T-helper 2 cell (primary cell): ENCODE measurements around the gene KLF15.

Source experiments
- DNase-seq, 5 experiments: peaks; one replicate each; pipeline versions ENCODE4 v3.0.0 to v3.0.0-alpha.2; 2012 to 2022

Gene KLF15

DNA sequence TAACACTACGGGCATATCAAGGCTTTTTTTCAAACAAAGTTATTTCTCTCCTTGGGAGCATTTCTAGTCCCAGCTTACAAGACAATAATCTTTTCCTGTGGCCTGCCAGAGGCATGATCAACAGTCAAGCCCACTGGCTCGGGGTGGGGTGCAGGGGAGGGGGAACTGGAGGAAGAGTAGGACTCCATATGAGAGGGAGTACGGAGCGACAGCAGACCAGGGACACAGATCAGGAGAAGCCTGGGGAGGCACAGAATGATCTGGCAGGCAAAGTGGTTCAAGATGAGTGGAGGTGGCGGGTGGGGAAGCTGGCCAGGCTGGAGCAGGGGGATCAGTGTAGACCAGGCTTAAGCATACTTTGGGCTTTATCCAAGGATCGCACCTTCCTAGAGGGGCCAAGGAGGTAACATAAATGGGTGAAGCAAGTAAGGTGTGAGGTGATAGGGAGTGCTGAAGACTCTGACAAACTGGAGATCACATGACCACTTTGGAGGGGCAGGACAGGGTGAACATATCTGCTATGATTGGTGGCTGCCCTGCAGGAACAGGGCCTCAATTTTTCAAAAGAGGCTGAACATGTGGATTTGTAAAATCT is 37.4 kb downstream of the KLF15 start:
- no peak for DNase-seq

DNA sequence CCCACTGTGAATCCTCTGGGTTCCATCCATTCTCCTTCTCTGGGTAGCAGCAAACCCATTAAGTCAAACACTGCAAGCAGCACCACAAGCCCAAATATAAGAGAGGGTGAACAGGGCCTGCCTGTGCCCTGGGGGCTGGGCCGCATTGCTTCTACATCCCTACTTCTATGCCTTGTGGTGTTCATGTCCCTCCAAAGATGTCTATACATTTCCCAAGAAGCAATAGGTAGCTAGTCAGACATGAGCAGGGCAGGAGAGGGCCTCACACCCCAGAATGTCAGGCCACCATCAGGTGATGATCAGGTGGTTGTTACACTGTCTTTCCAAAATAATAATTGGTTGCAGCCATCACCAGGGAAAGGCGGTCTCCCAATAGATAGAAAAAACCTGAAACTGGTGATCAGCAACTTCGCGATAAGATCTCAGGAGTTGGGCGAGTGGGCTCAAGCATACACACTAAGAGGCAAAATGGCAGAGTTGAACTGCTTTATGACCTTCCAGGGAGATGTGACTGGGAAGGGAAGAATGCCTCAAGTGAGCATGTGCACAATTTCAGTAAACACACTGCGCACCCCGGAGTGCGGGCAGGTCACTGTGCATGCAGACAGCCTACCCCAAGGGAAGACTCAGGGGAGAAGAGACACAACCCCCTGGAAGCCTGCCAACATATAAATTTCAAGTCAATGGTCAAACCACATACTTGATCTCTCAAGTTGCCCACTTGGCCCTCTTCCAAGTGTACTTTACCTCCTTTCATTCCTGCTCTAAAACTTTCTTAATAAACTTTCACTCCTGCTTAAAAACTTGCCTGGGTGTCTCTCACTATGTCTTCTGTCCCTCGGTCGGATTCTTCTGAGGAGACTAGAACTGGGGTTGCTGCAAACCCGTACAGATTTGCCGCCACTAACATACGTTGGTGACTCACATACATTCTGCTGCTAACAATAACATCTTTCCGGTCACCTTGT is 39.9 kb downstream of the KLF15 start:
- DNase-seq: no peak

DNA sequence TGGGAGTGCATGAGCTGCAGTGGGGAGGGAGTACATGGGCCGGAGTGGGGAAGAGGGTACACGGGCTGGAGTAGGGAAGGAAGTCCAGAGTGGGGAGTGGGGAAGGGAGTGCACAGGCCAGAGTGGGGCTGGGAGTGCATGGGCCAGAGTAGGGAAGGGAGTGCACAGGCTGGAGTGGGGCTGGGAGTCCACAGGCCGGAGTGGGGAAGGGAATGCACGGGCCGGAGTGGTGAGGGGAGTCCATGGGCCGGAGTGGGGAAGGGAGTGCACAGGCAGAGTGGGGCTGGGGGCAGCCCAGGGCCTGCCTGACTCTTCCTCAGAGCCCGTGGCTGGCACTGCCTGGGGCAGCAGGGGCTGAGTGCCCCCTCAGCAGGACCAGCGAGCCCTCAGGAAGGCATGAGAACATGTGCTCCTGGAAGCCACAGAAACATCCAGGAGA is 40.7 kb downstream of the KLF15 start:
- DNase-seq: no peak

DNA sequence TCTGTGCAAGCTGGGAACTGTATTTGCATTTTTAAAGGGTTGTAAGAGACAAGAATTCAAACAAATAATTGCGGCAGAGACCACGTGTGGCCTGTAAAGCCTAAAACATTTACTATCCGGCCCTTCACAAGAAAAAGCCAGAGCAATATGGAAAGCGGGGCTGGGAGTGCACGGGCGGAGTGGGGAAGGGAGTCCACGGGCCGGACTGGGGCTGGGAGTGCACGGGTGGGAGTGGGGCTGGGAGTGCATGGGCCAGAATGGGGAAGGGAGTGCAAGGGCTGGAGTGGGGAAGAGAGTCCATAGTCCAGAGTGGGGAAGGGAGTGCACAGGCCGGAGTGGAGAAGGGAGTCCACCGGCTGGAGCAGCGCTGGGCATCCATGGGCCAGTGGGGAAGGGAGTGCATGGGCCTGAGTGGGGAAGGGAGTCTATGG is 41.2 kb downstream of the KLF15 start:
- DNase-seq: no peak

DNA sequence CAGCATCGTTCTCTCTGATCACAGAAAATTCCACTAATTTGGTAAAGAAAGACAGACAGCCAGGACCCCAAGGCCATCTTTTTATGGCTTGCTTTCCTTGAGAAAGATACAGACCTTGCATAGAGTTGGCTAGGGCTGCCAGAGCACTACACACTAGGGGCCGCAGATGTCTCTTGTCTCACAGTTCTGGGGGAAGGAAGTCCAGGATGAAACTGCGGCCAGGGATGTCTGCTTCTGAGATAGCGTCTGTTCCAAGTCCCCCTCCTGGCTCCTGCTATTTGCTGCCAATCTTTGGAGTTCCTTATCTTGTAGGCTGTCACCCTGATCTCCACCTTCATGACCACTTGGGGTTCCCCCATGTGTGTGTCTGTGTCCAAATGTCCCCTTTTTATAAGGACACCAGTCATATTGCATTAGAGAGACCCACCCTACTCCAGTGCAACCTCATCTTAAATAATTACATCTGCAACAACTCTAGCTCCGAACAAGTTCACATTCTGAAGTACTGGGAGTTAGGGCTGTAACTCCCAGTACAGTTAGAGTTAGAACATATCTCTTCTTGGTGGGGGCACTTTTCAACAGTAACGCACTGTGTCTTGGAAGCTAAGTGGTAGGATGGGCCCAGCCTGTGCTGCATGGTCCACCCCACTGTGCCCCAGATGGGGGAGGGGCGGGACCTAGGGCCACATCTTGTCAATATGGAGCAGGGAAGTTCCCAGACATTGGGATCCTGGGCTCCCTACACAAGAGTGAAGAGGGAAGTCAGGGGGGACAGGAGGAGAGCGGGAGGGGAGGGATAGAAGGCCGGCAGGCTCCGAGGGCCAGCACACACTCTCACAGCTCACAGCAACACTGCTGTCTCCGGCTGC is 42.2 kb downstream of the KLF15 start:
- DNase-seq: no peak

DNA sequence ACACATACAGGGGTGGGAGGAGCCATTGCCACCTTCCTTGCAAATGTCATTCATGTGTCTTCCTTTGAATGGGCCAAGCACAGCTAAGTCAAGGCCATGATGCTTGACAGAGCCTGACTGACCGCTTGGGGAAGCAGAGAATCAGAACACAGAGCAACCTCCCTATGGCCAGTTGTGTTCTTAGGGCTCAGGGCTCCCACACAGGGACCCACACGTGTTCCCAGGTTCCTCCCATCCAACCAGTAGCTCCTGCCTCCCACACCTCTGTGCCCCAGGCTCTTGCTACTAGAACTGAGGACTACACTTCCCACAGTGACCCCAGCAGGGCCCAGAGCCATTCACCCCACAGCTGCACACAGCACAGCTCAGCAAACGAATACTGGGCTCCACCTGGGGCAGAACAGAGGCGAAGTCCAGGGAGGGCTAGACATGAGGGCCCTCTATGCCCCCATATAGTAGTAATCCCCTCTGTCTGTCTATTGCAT is 42.9 kb downstream of the KLF15 start:
- no peak for DNase-seq

DNA sequence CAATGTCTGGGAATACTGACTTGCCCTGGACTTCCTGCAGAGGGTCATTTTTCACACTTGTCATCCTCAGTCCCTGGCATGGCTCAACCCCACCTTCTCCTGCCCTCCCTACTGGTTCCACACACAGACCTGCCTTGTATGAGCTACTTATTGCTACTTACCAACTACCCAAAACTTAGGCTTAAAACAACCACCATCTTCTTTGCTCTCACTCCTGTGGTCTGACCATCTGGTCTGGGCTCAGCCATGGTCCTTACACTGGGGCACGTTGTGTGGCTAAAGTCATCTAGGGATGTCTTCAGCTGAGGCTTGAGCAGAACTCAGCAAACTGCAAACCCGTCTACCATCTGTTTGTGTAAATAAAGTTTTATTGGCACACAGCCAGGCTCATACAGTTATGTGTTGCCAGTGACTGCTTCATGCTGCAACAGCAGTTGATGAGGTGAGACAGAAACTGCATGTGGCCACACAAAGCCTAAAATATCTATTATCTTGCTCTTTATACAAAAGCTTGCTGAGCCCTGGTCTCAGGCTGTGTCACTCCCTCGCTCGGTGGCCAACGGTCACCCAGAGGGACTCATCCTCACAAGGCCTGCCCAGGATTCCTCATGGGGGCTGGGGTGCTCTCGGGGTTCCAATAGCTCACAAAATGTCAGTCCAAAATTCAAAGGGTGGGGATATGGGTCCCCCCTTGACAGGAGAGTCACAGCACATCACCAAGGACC is 43.5 kb downstream of the KLF15 start:
- no peak for DNase-seq

DNA sequence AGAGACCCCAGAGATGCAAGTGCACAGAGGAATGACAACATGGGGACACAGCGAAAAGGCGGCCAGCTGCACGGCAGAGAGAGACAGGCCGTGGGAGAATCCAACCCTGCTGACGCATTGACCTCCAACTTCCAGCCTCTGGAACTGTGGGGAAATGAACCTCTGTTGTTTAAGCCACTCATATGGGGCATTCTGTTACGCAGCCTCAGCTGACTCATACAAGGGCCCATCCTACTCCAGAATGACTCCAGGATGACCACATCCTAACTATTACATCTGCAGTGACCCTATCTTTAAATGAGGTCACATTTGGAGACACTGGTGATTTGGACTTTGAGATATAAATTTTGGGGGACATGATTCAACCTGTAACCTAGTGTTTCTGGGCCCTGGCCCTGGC is 44.0 kb downstream of the KLF15 start:
- DNase-seq: no peak

DNA sequence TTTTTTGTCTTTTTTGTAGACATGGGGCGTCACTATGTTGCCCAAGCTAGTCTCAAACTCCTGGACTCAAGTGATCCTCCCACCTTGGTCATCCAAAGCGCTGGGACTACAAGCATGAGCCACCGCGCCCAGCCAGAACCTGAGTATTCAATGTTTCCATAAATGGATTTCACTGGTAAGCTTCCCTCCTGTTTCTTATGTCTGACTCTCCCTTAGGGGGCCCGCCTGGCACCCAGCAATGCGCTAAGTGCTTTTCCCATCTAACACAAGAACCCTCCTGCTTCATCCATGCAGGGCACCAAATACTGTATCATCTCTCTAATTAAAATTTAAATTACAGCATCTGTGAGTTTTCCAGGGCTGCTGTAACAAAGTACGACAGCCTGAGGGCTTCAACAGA is 44.9 kb downstream of the KLF15 start:
- no peak for DNase-seq

DNA sequence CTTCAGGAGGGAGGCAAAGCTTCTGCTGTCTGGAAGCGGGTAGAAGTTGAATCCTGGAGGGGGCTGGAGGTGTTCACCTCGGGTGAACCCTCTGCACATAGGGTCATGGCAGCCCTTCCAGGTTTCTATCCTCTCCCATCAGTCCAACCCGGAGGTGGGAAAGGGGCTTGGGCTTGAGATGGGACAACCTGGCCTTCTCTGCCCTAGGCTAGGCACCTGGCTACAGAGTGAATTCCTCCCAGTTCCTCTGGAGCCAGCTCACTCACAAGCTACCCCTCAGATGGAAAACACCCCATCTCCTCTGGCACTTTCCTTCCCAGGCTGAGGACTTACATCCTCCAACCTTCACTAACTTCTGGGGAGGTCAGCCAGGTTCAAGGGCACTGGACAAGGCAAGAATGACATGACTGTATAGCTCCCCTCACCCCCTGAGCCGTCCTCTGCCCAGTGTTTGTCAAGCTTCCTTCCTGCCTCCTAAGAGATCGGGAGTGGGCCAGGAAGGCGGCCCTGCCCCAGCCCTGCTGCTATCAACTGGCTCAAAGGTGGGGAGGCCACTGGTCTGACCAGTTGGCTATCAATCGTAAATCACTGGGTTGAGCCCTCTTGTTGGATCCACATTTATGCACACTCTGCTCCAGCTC is 45.8 kb downstream of the KLF15 start:
- no peak for DNase-seq

DNA sequence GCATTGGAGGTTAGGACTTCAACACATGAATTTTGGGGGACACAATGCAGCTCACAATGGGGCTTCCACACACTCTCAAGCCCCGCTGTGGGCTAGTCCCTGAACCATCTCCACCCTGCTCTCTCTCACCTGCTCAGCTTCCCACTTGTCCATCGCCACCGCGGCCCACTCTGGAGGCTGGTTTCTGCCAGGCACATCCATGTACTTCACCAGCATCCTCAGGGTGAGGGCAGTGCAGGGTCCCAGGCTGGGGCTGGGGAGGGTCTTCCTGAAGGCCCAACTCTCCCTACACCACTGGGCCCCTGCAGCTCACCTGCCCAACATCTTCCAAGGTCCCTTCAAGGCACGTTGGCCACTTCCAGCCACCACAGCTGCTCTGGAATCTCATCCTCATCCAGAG is 46.4 kb downstream of the KLF15 start:
- DNase-seq: no peak

DNA sequence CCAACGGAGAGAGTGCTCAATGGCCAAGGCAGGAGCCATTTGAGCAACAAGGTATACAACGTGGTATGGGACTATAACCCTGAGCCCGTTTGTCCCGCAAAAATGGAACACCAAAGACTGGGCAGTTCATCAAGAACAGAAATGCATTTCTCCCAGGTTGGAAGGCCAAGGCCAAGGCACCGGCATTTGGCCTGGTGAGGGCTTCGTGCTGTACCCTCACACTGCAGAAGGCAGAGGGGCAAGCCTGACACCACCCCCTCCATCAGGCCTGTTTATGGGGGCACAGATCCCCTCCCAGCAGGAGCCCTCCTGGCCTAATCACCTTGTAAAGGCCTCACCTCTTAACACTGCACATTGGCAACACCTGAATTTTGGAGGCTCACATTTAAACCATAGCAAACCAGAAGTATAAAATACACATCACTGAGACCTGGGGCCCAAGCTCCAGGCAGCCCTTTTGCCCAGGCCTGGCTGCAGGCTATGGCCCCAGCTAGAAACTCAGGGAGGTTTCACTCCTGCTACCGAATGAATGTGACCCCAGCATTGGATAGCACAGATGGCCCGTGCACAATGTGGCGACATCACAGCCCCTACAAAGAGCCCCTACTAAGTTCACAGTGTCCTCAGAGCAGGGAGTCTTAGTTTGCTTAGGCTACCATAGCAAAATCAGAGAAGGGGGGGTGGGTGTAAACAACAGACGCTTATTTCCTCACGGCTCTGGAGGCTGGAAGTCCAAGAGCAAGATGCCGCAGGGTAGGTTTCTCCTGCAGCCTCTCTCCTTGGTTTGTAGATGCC is 47.1 kb downstream of the KLF15 start:
- no peak for DNase-seq

DNA sequence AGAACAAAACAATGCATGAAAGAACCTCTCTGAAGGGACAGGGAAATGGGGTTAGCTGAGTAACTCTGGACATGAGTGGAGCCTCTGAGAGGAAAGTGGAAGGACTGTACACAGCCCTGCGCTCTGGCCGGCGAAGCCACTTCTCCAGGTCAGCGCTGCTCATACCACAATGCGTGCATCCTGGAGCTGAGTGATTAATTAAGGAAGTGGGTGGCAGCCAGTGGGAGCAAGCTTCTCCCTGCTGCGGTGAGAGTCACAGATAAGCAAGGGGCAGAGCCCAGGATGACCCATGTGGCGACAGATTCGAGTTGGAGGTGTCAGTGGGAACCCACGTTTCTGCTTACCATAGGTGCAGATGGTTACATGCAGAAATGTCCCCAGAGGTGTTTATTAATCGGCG is 48.0 kb downstream of the KLF15 start:
- no peak for DNase-seq

DNA sequence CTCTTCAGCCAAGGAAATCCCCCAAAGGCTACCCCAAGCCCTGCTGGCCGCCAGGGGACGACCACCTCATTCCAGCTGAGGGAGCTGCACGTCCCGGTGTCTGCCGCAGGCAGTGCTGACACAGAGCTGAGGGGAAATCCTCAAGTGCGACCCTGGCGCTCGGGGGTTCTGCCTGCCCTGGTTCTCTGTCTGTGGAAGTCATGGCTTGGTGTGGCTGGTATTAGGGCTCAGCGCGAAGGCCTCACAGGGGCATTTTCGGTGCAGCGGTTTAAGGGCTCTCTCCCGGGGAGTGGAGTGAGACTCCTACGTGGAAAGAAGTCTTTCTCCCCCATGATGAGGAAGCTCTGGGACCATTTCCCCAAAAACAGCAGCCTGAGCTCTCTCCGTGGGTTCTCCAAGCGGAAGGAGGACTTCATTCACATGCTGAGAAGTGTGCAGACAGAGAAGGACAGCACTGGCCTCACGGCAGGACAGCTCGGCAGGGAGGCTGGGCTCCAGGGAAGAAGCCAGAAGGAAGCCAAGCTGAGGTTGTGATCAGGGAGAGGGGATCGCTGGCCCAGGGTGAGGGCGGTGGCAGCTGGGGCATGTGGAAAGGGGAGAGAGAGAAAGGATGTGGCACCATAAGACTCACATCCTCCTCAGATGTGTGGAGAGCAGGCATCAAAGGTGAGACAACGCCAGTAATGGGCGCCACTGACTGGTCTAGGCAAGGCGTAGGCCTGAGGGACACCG is 48.6 kb downstream of the KLF15 start:
- no peak for DNase-seq

DNA sequence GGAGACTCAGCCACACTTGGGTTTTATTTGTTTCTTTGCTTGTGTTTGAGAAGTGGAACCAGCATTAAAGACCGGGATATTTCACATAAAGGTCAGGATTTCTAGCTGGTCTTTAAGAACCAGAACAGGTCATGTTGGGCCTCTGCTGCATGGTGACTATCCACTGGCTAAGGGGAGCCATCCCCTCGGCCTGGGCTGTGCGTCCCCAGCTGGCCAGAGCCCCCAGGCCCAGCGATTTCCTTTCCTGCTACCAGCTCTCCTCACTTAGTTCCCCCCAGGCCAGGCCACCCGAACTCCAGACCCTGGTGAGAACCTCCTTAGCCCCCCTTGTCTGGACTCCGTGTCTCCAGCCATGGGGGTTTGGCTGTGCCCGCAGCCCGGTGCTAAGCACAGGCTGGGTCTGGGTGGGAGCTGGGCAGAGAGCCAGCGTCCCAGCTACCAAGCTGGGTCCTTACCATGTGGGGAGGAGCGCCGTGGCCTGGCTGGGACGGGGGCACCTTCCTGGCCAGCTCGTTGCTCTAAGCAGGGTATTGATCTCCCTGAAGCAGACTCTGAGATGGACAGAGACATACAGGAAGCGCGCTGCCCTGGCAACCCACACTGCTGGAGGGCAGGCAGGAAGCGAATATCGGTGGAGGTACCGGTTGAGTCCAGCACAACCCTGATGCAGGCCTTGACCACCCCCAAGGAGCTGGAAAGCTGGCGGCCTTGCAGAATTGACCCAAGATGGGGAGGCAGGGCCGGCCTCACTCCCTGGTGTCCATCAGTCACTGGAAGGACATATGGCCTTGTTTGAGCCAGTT is 49.4 kb downstream of the KLF15 start:
- DNase-seq: no peak

DNA sequence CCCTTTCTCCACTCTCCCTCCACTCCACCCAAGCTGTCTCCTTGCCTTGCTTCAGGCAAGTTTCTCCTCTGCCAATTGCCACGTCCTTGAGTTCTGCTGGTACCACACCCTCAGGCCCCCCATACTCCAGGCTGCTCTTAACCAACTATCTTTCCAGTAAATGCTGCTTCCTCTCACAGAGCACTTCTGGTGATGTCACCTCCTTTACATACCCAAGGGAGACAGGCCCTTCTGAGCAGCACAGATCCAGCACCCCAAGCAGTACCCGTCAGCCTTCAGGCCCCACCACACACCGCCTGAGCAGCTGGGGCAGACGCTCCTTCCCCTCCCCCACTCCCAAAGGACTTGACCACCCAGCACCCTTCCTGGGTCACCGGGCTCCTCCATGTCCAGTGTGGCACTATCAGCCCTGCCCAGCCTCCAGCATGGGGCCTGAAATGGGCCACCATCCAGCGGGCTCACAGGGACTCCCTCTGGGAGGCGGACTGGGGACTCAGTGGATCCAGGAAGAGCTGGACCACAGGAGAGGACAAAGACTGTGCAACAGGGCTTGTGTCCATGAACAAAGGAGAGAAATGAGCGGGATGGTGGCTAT is 50.2 kb downstream of the KLF15 start:
- DNase-seq: no peak

DNA sequence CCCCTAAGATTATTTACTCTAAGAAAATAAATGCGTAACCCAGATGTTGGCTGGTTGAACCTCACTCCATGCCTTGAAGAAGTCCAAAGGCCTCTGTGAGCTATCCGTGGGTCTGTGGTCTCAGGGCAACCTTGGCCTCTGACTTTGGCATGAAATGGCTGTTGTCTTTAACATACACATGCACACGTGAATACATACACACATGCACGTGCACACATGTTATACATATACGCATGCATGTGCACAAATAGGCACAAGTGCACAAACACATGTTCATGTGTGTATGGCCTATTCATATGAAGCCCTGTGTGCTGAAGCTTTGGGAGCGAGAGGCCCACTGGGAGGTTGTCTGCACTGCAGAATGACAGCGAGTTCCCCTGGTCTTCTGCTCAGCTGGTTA is 50.8 kb downstream of the KLF15 start:
- DNase-seq: no peak

DNA sequence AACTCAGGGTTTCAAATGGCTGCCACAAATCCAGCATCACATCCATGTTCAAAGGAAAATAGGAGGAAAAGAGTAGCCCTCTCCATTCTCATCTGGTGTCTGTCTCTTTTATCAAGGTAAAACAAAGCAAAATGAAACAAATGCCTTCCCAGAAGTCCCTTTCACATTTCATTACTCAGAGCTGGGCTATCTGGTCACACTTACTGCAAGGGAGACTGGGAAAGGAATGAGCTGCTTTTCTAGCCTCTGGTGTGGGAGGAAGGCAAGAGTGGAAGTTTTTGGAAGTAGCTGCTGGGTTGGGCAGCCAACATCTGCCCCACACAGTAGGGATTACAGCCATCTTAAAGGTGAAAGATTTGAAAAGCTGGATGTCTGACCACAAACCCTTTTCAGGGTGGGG is 51.8 kb downstream of the KLF15 start:
- no peak for DNase-seq

DNA sequence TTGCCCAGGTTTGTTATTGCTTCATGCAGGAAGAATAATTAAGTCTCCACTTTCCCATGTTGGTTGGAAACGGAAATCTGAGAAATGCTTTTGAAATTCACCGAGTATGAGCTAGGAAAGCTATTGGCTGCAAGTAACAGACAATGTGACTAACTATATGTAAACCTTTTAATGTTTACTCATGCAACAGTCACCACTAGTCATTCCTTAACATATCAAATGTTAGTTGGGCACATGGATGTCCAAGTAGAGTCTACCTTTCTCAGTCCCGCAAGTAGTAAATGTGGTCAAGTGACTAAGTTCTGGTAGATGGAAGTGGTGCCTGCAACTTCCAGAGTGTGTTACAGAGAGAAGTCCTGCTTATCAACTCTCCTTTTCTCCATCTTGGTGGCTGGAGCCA is 52.5 kb downstream of the KLF15 start:
- DNase-seq: no peak
